OCI-LY7 (cell line): ENCODE results near the gene KLHL25. TPM values are rescaled to one million over a fixed set of nuclear protein-coding genes. Genes with fewer than 3 reads are reported as not detected.
"Not testable (repeated sequence)": the region's sequence is repeated elsewhere in the genome, so short reads cannot be mapped to it uniquely, and the experiment has no call there.

Experiments used
- BruUV-seq: library from RNA; stranded (reverse); fragments of 400-500 nt; replicated peaks from 2 replicates; lab custom pipeline; 2021; lab: Mats Ljungman, UMichigan
- CTCF ChIA-PET: fragments of 300-600 bp; sonication (Branson Sonifier 250); formaldehyde crosslinking; loops from one replicate; lab custom pipeline; 2022; ENCODE audit warnings: antibody characterized with exemption; ENCODE audit not compliant: unreplicated experiment; lab: Charles Lee
- POLR2A ChIA-PET: fragments of 300-600 bp; sonication (Branson Sonifier 250); formaldehyde crosslinking; loops from one replicate; lab custom pipeline; 2022; ENCODE audit warnings: antibody characterized with exemption; lab: Charles Lee
- DNase-seq: peaks from one replicate; pipeline ENCODE4 v3.0.0-alpha.2; 2015; ENCODE audit warnings: low spot score
- H2AFZ ChIP-seq: fragments of 200-600 bp; sonication (generic), shearing (Covaris generic); 2 replicates; pipeline ENCODE4 v1.6.1; 2014; ENCODE audit warnings: mild to moderate bottlenecking, antibody characterized with exemption, low read length, moderate library complexity
- H3K27ac ChIP-seq: fragments of 200-600 bp; sonication (generic); 2 replicates; pipeline ENCODE4 v1.5.1; 2014; ENCODE audit warnings: mixed run types, low read depth, mild to moderate bottlenecking, moderate library complexity, low read length, inconsistent platforms; ENCODE audit not compliant: poor library complexity, severe bottlenecking
- H3K36me3 ChIP-seq: fragments of 200-600 bp; sonication (generic); 2 replicates; pipeline ENCODE4 v1.6.1; 2014; ENCODE audit warnings: mild to moderate bottlenecking, antibody characterized with exemption, low read length, moderate library complexity, mixed read lengths; ENCODE audit not compliant: insufficient read depth
- H3K4me1 ChIP-seq: fragments of 200-600 bp; sonication (generic); 2 replicates; pipeline ENCODE4 v1.5.1; 2014; ENCODE audit warnings: mild to moderate bottlenecking, low read length; ENCODE audit not compliant: insufficient read depth, poor library complexity, severe bottlenecking
- H3K4me2 ChIP-seq: fragments of 200-600 bp; sonication (generic); 2 replicates; pipeline ENCODE4 v1.6.1; 2014; ENCODE audit warnings: mild to moderate bottlenecking, low read length
- H3K4me3 ChIP-seq: fragments of 200-600 bp; sonication (generic); 2 replicates; pipeline ENCODE4 v1.5.1; 2014; ENCODE audit warnings: mild to moderate bottlenecking, low read depth, low read length; ENCODE audit not compliant: poor library complexity, severe bottlenecking
- H3K79me2 ChIP-seq: fragments of 200-600 bp; sonication (generic); 2 replicates; pipeline ENCODE4 v1.6.1; 2016; ENCODE audit warnings: low read depth, mild to moderate bottlenecking, low read length, moderate library complexity, mixed read lengths; ENCODE audit not compliant: insufficient read depth
- H3K9me2 ChIP-seq: fragments of 200-600 bp; sonication (generic); 2 replicates; pipeline ENCODE4 v1.6.1; 2016; ENCODE audit warnings: mild to moderate bottlenecking, low read length, mixed read lengths; ENCODE audit not compliant: insufficient read depth
- H3K9me3 ChIP-seq: fragments of 200-600 bp; sonication (generic); 2 replicates; pipeline ENCODE4 v1.6.1; 2014; ENCODE audit warnings: mild to moderate bottlenecking, mixed run types, low read length, mixed read lengths
- H4K20me1 ChIP-seq: fragments of 200-600 bp; sonication (generic); 2 replicates; pipeline ENCODE4 v1.6.1; 2014; ENCODE audit warnings: mild to moderate bottlenecking, antibody characterized with exemption, low read length, moderate library complexity, mixed read lengths; ENCODE audit not compliant: insufficient read depth
- CTCF ChIP-seq: fragments of 200-600 bp; sonication (generic); conservative IDR thresholded peaks from 2 replicates; pipeline ENCODE4 v1.5.1; 2014; ENCODE audit warnings: mild to moderate bottlenecking, antibody characterized with exemption, low read length, moderate library complexity, mixed read lengths
- EZH2phosphoT487 ChIP-seq: fragments of 200-600 bp; sonication (generic); IDR thresholded peaks from 2 replicates; pipeline ENCODE4 v1.6.1; 2018; ENCODE audit warnings: low read depth, borderline replicate concordance, mild to moderate bottlenecking, mixed run types, antibody characterized with exemption, low read length, moderate library complexity, mixed read lengths
- intact Hi-C: fragments of 100-400 bp; cut with micrococcal nuclease; formaldehyde crosslinking; loops from one replicate; pipeline ENCODE4 v1.10.0; 2022; ENCODE audit not compliant: unreplicated experiment
- total RNA-seq, 2 experiments: library from RNA; depleted of rRNA in 1 of 2; stranded (reverse); fragments of >200 nt in 1 of 2; shearing (Covaris generic) in 1 of 2; gene quantifications; 2 replicates each; pipeline ENCODE4 v1.2.3, GENCODE V29; 2014 to 2022

KLHL25 gene
- total RNA-seq, 2 experiments from 2014 or later: 5.1 to 7.7 TPM

- CTCF ChIA-PET, BruUV-seq: not testable (repeated sequence)
These were observed 7.9 kb upstream of the KLHL25 start for GRCh38 chr15:85802617-85803016.

GRCh38 chr15:85800478-85801123 lies 5.9 kb upstream of the KLHL25 start:
- Histone ChIP-seq H3K36me3 (no peaks in the 10 kb centered on the region), H3K4me3 (no peak overlapping the region), H3K9me2 (no peaks in the 10 kb centered on the region), H3K9me3 (no peaks in the 10 kb centered on the region), H3K4me1 (peaks cover 15% of the 10 kb centered on the region), H4K20me1 (no peaks in the 10 kb centered on the region), H3K27ac (no peak overlapping the region), H3K4me2 (peak overlapping the region; percentile 35; the same call in 1 of the 2 replicates), H3K79me2 (no peaks in the 10 kb centered on the region), H2AFZ (no peak overlapping the region)
- TF ChIP-seq EZH2phosphoT487: no peak
- intact Hi-C loops: no loop called here
- BruUV-seq: no TSS peak
- ChIA-PET POLR2A (interaction anchor here (0.8 kb wide), 1 partner anchor 9 kb away, joined by 3 read pairs; no protein-coding TSS in a partner anchor), CTCF (interaction anchor here (0.6 kb wide), 1 partner anchor 112 kb away, joined by 3 read pairs; no protein-coding TSS in a partner anchor)
- DNase-seq: peak; percentile 22

More at GRCh38 chr15:85802617-85803016, 7.9 kb upstream of the KLHL25 start:
- H3K79me2 ChIP-seq, H3K9me2 ChIP-seq, H3K9me3 ChIP-seq, H2AFZ ChIP-seq, intact Hi-C loops, H3K4me2 ChIP-seq, H4K20me1 ChIP-seq, DNase-seq, H3K4me3 ChIP-seq, H3K27ac ChIP-seq, H3K36me3 ChIP-seq: not testable (repeated sequence)
- peak; percentile 22; the same call in 1 of the 2 replicates for TF ChIP-seq CTCF
- H3K4me1 ChIP-seq: peaks cover 12% of the 10 kb centered on the region
- POLR2A ChIA-PET: interaction anchor here (0.6 kb wide), 1 partner anchor 1201 kb away, joined by 4 read pairs; no protein-coding TSS in a partner anchor

GRCh38 chr15:85796371-85796770 lies 1.6 kb upstream of the KLHL25 start:
- H3K9me2 ChIP-seq, H3K4me3 ChIP-seq, H3K36me3 ChIP-seq, DNase-seq, H3K9me3 ChIP-seq, intact Hi-C loops, H2AFZ ChIP-seq, H3K4me2 ChIP-seq, H3K27ac ChIP-seq, BruUV-seq, H3K79me2 ChIP-seq, H4K20me1 ChIP-seq: not testable (repeated sequence)
- POLR2A ChIA-PET: interaction anchor here (0.7 to 1.1 kb wide), 2 partner anchors 40 to 125 kb away, joined by 3 read pairs; no protein-coding TSS in a partner anchor
- CTCF ChIA-PET: interaction anchor here (0.6 kb wide), 1 partner anchor 65 kb away, joined by 3 read pairs; no protein-coding TSS in a partner anchor
- H3K4me1 ChIP-seq: peaks cover 34% of the 10 kb centered on the region
